Endothelial cell of umbilical vein (primary cell): ENCODE results near the gene PCSK6.

Experiments
- CTCF ChIP-seq, 2 donors: IDR thresholded peaks; 1 replicate in 1 of 2; 2 replicates in 1 of 2; pipeline ENCODE4 v1.5.1; 2011; ENCODE audit warnings: low read length in 2 of 2, mild to moderate bottlenecking in 2 of 2, moderate library complexity in 2 of 2, control low read depth in 1 of 2, inconsistent platforms in 1 of 2, low read depth in 1 of 2; ENCODE audit not compliant: insufficient read depth in 1 of 2; ENCODE audit errors: extremely low read depth in 1 of 2
- EZH2 ChIP-seq: IDR thresholded peaks from 2 replicates; pipeline ENCODE4 v1.6.1; 2012; ENCODE audit warnings: borderline replicate concordance, low read depth, mild to moderate bottlenecking, moderate library complexity, low read length, inconsistent platforms; ENCODE audit not compliant: severe bottlenecking
- FOS ChIP-seq: IDR thresholded peaks from 2 replicates; pipeline ENCODE4 v1.6.1; 2011; ENCODE audit warnings: mild to moderate bottlenecking, low read length, moderate library complexity, borderline replicate concordance; ENCODE audit not compliant: insufficient read depth
- MAX ChIP-seq: IDR thresholded peaks from 2 replicates; pipeline ENCODE4 v1.6.1; 2011; ENCODE audit not compliant: insufficient read depth, insufficient read length
- POLR2A ChIP-seq: IDR thresholded peaks from 2 replicates; pipeline ENCODE4 v1.6.1; 2012; ENCODE audit warnings: low read depth, mild to moderate bottlenecking, control low read depth, low read length
- POLR2AphosphoS5 ChIP-seq: IDR thresholded peaks from 2 replicates; pipeline ENCODE4 v1.6.1; 2012; ENCODE audit warnings: low read depth, mild to moderate bottlenecking, control low read depth, low read length, moderate library complexity; ENCODE audit not compliant: insufficient read depth

GRCh38 chr15:101431748-101432147 lies 57.8 kb downstream of the PCSK6 start:
- no peak for TF ChIP-seq FOS
- TF ChIP-seq POLR2A: no peak
- no peak for TF ChIP-seq EZH2
- no peak for TF ChIP-seq MAX
- TF ChIP-seq CTCF (IDR thresholded peaks at IDR 0.05; ENCODE audit: extremely low read depth in 1 of 2, insufficient read depth in 1 of 2, low read depth in 1 of 2, low read length in 2 of 2): no peak
- no peak for TF ChIP-seq POLR2AphosphoS5
